22Rv1 (cell line): Measurements from ENCODE around the gene ASTN2.

Experiments
- ZFX ChIP-seq: fragments of 450-650 bp; IDR thresholded peaks from 2 replicates; pipeline ENCODE4 v1.6.1; 2017; ENCODE audit warnings: antibody characterized with exemption, borderline replicate concordance
- TF ChIP-seq, protein P1 (sequence below): fragments of 450-650 bp; IDR thresholded peaks from 2 replicates; pipeline ENCODE4 v1.5.1; 2017; ENCODE audit warnings: mild to moderate bottlenecking

DNA sequence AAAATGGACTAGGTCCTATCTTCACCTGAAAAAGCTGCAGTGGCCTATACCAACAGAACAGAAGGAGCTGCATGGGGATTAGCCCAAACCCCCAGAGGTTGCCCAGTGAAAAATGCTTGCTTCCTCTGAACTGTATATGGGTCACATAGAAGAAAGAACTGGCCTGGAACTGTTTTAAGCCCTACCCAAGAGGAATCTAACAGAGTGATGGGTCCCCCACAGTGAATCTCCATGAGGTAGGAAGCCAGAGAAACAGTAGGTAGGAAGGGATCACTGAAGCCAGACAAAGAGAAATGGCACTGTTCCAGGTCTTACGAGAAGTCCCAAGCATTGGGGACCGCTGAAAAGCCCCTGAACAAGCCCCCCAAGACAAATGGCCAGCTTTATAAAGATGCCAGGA lies 756.6 kb downstream of the ASTN2 start:
- TF ChIP-seq, protein P1, sequence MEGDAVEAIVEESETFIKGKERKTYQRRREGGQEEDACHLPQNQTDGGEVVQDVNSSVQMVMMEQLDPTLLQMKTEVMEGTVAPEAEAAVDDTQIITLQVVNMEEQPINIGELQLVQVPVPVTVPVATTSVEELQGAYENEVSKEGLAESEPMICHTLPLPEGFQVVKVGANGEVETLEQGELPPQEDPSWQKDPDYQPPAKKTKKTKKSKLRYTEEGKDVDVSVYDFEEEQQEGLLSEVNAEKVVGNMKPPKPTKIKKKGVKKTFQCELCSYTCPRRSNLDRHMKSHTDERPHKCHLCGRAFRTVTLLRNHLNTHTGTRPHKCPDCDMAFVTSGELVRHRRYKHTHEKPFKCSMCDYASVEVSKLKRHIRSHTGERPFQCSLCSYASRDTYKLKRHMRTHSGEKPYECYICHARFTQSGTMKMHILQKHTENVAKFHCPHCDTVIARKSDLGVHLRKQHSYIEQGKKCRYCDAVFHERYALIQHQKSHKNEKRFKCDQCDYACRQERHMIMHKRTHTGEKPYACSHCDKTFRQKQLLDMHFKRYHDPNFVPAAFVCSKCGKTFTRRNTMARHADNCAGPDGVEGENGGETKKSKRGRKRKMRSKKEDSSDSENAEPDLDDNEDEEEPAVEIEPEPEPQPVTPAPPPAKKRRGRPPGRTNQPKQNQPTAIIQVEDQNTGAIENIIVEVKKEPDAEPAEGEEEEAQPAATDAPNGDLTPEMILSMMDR = no peak
- no peak for TF ChIP-seq ZFX
